ENCODE data around the gene MCCC1. TPM values are rescaled to one million over a fixed set of nuclear protein-coding genes. Genes with fewer than 3 reads are reported as not detected.

MCCC1 gene
- total RNA-seq, 1 donor from 2014 or later, result 17.9 TPM

DNA sequence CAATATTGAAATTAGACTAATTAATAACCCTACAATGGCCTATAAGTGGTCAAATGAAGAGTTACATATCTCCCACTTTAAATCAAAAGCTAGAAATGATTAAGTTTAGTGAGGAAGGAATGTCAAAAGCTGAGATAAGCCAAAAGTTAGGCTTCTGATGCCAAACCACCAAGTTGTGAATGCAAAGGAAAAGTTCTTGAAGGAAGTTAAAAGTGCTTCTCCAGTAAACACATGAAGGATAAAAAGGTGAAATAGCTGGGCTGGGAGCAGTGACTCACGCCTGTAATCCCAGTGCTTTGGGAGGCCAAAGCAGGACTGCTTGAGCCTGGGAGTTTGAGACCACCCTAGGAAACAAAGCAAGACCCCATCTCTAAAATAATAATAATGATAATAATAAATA, 72.0 kb downstream of the MCCC1 start:
- no peaks in the 10 kb centered on the region for H3K9me3 Mint-ChIP-seq (ENCODE audit: unreplicated experiment)
- no peaks in the 10 kb centered on the region for H3K27me3 Mint-ChIP-seq (ENCODE audit: unreplicated experiment)
- no peak overlapping the region for H3K27ac Mint-ChIP-seq (ENCODE audit: unreplicated experiment)
- H3K4me3 Mint-ChIP-seq (ENCODE audit: unreplicated experiment), result no peak overlapping the region
- peaks cover 19% of the 10 kb centered on the region for H3K36me3 Mint-ChIP-seq (ENCODE audit: unreplicated experiment)
- no peaks in the 10 kb centered on the region for H3K4me1 Mint-ChIP-seq (ENCODE audit: low read depth, unreplicated experiment)
- DNase-seq, result no peak
- TF ChIP-seq, protein P1, sequence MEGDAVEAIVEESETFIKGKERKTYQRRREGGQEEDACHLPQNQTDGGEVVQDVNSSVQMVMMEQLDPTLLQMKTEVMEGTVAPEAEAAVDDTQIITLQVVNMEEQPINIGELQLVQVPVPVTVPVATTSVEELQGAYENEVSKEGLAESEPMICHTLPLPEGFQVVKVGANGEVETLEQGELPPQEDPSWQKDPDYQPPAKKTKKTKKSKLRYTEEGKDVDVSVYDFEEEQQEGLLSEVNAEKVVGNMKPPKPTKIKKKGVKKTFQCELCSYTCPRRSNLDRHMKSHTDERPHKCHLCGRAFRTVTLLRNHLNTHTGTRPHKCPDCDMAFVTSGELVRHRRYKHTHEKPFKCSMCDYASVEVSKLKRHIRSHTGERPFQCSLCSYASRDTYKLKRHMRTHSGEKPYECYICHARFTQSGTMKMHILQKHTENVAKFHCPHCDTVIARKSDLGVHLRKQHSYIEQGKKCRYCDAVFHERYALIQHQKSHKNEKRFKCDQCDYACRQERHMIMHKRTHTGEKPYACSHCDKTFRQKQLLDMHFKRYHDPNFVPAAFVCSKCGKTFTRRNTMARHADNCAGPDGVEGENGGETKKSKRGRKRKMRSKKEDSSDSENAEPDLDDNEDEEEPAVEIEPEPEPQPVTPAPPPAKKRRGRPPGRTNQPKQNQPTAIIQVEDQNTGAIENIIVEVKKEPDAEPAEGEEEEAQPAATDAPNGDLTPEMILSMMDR (IDR thresholded peaks at IDR 0.05; ENCODE audit: partially characterized antibody, unreplicated experiment), result no peak

DNA sequence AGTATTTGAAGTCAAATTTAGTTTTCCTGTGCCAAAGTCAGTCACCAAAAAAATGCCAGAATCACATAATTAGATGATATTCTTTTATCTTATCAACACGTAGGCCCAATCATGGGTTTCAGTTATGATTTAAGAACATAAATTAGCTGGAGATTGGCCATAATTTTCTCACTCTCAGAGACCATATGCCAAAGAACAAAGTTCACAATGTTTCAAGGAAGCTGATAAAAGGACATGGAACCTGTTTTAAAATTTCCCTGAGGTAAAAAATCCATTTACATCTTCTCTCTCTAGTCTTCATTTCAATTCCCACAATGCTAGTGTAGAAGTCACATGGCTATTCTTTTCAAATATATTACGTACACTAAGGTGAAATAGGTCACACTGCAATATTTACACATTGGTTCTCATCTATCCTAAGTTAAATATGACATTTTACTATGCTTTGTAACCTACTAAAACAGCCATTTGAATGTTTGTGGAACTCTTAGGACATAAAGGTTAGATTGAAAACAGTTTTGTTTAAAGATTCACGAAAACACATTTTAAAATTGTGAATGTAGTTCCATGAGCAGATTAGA, 76.3 kb downstream of the MCCC1 start:
- H3K36me3 Mint-ChIP-seq (ENCODE audit: unreplicated experiment), result peaks cover 8% of the 10 kb centered on the region
- no peak overlapping the region for H3K27ac Mint-ChIP-seq (ENCODE audit: unreplicated experiment)
- no peaks in the 10 kb centered on the region for H3K9me3 Mint-ChIP-seq (ENCODE audit: unreplicated experiment)
- H3K27me3 Mint-ChIP-seq (ENCODE audit: unreplicated experiment), result no peaks in the 10 kb centered on the region
- DNase-seq, result no peak
- H3K4me3 Mint-ChIP-seq (ENCODE audit: unreplicated experiment), result no peak overlapping the region
- TF ChIP-seq, protein P1 (IDR thresholded peaks at IDR 0.05; ENCODE audit: partially characterized antibody, unreplicated experiment), result no peak
- H3K4me1 Mint-ChIP-seq (ENCODE audit: low read depth, unreplicated experiment), result no peaks in the 10 kb centered on the region

DNA sequence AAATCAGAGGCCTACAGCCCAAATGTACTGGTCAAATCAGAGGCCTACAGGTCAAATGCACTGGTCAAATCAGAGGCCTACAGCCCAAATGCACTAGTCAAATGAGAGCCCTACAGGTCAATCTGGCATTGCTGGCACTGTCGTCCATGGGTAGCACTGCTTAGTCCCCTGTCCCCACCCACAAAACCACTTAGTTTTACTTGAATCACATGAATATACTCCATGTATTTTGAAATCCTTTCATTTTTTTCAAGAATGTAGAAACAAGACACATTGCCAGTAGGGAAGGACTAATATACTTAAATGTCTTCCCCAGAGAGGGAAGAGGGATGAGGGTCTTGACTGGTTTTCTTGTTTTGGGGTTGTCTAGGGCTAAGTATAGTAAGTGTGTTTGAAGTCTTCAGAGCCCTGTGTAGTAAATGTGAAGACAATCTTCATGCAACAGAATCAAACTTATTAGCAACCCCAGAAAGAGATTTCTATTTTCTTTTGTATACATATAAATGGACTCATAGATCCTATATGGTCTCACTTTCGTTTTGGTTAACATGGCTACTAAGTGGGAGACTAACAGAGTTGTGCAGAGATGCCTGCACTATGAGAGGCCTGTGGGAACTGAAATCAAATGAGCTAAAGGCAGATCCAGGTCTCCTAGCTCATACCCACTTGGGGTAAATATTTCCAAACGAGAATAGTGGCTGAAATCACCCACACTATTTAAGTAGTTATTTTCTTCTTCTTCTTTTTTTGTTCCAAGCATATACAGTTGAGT, 80.7 kb downstream of the MCCC1 start:
- TF ChIP-seq, protein P1 (IDR thresholded peaks at IDR 0.05; ENCODE audit: partially characterized antibody, unreplicated experiment), result no peak
- Mint-ChIP-seq H3K27me3 (ENCODE audit: unreplicated experiment) (no peaks in the 10 kb centered on the region), H3K4me1 (ENCODE audit: low read depth, unreplicated experiment) (no peaks in the 10 kb centered on the region), H3K9me3 (ENCODE audit: unreplicated experiment) (no peaks in the 10 kb centered on the region), H3K27ac (ENCODE audit: unreplicated experiment) (no peak overlapping the region), H3K36me3 (ENCODE audit: unreplicated experiment) (no peaks in the 10 kb centered on the region), H3K4me3 (ENCODE audit: unreplicated experiment) (no peak overlapping the region)
- DNase-seq, result no peak

DNA sequence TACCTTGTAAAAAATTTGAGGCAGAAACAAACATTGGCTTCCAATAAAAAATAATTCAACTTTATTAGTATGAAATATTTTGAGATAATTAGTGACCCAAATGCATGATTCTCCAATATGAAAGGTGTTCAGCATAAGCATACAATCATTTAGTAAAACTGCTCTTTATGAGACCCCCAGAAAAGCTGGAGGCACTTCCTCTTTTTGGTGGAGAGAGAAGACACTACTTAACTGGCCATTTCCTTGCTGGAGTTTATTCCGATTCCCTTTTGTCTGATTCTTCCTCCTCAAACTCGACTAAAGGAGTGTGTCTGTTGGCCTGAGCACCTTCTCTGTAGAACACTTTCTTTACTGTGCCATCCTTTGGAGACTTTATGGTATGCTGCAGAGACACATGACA, 84.1 kb downstream of the MCCC1 start:
- Mint-ChIP-seq H3K27me3 (ENCODE audit: unreplicated experiment) (no peaks in the 10 kb centered on the region), H3K36me3 (ENCODE audit: unreplicated experiment) (no peaks in the 10 kb centered on the region), H3K4me3 (ENCODE audit: unreplicated experiment) (no peak overlapping the region), H3K27ac (ENCODE audit: unreplicated experiment) (no peak overlapping the region), H3K9me3 (ENCODE audit: unreplicated experiment) (no peaks in the 10 kb centered on the region), H3K4me1 (ENCODE audit: low read depth, unreplicated experiment) (peaks cover 5% of the 10 kb centered on the region)
- DNase-seq, result no peak
- TF ChIP-seq, protein P1 (IDR thresholded peaks at IDR 0.05; ENCODE audit: partially characterized antibody, unreplicated experiment), result no peak

DNA sequence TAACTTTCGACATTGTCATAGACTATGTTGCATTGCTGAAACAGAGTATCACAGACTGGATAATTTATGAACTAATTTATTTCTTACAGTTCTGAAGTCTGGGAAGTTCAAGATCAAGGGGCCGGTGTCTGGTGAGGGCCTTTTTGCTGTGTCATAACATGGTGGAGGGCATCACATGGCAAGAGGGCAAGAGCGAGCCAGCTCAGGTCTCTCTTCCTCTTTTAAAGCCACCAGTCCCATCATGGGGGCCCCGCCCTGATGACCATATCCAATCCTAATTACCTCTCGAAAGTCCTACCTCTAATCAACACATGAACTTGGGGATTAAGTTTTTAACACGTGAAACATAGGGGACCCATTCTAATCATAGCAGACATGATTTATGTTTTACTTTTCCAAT, 85.4 kb downstream of the MCCC1 start:
- no peak overlapping the region for H3K4me3 Mint-ChIP-seq (ENCODE audit: unreplicated experiment)
- H3K9me3 Mint-ChIP-seq (ENCODE audit: unreplicated experiment), result peaks cover 3% of the 10 kb centered on the region
- no peak for DNase-seq
- peaks cover 5% of the 10 kb centered on the region for H3K4me1 Mint-ChIP-seq (ENCODE audit: low read depth, unreplicated experiment)
- no peak overlapping the region for H3K27ac Mint-ChIP-seq (ENCODE audit: unreplicated experiment)
- no peaks in the 10 kb centered on the region for H3K27me3 Mint-ChIP-seq (ENCODE audit: unreplicated experiment)
- H3K36me3 Mint-ChIP-seq (ENCODE audit: unreplicated experiment), result no peaks in the 10 kb centered on the region
- TF ChIP-seq, protein P1 (IDR thresholded peaks at IDR 0.05; ENCODE audit: partially characterized antibody, unreplicated experiment), result no peak
